GM23338 (cell line): ENCODE measurements around the gene CIC. TPM values are rescaled to one million over a fixed set of nuclear protein-coding genes. Genes with fewer than 3 reads are reported as not detected.

Source experiments
- ATAC-seq: fragments of 200-7000 bp; cut with Tn5 transposase; 3 replicates; pipeline ENCODE4 v1.9.1; 2020
- DNase-seq: peaks from one replicate; pipeline ENCODE4 v3.0.0-alpha.2; 2015; ENCODE audit warnings: low spot score
- H2AFZ ChIP-seq: fragments of 200-600 bp; sonication (generic); 2 replicates; pipeline ENCODE4 v1.8.0; 2016; ENCODE audit warnings: antibody characterized with exemption, mild to moderate bottlenecking, moderate library complexity
- H3F3A ChIP-seq: fragments of 200-600 bp; sonication (generic); replicated peaks from 2 replicates; pipeline ENCODE4 v1.8.0; 2017; ENCODE audit warnings: antibody characterized with exemption, mixed run types, low read depth
- H3K27ac ChIP-seq: fragments of 200-600 bp; sonication (generic); 2 replicates; pipeline ENCODE4 v1.6.1; 2016; ENCODE audit warnings: low read depth
- H3K27me3 ChIP-seq: fragments of 200-600 bp; sonication (generic); 2 replicates; pipeline ENCODE4 v1.8.0; 2016; ENCODE audit warnings: mild to moderate bottlenecking, mixed run types, moderate library complexity; ENCODE audit not compliant: insufficient read depth
- H3K36me3 ChIP-seq: fragments of 200-600 bp; sonication (generic); 2 replicates; pipeline ENCODE4 v1.8.0; 2016; ENCODE audit warnings: mild to moderate bottlenecking; ENCODE audit not compliant: insufficient read depth
- H3K4me1 ChIP-seq: fragments of 200-600 bp; sonication (generic); 2 replicates; pipeline ENCODE4 v1.8.0; 2016; ENCODE audit warnings: mild to moderate bottlenecking, moderate library complexity; ENCODE audit not compliant: insufficient read depth
- H3K4me2 ChIP-seq: fragments of 200-600 bp; sonication (generic); 2 replicates; pipeline ENCODE4 v1.7.1; 2017; ENCODE audit warnings: mixed run types
- H3K4me3 ChIP-seq: fragments of 200-600 bp; sonication (generic); 2 replicates; pipeline ENCODE4 v1.6.1; 2016; ENCODE audit warnings: mixed run types
- H3K79me2 ChIP-seq: fragments of 200-600 bp; sonication (generic); replicated peaks from 2 replicates; pipeline ENCODE4 v1.8.0; 2017; ENCODE audit warnings: mild to moderate bottlenecking; ENCODE audit not compliant: insufficient read depth
- H3K9me2 ChIP-seq: fragments of 200-600 bp; sonication (generic); 2 replicates; pipeline ENCODE4 v1.8.0; 2017; ENCODE audit not compliant: insufficient read depth
- H4K20me1 ChIP-seq: fragments of 200-600 bp; sonication (generic); replicated peaks from 2 replicates; pipeline ENCODE4 v1.8.0; 2017; ENCODE audit warnings: mild to moderate bottlenecking; ENCODE audit not compliant: insufficient read depth
- H3K27ac Mint-ChIP-seq: 2 replicates; pipeline ENCODE4 v1.8.0; 2020; ENCODE audit warnings: inconsistent platforms, mild to moderate bottlenecking, moderate library complexity, mixed read lengths
- H3K27me3 Mint-ChIP-seq: 3 replicates; pipeline ENCODE4 v1.8.0; 2022; ENCODE audit warnings: low read depth, mild to moderate bottlenecking, moderate library complexity, mixed read lengths, inconsistent platforms; ENCODE audit not compliant: insufficient read depth, poor library complexity
- H3K36me3 Mint-ChIP-seq: 3 replicates; pipeline ENCODE4 v1.8.0; 2021; ENCODE audit warnings: low read depth, mild to moderate bottlenecking, inconsistent platforms, moderate library complexity, mixed read lengths
- H3K4me1 Mint-ChIP-seq: 3 replicates; pipeline ENCODE4 v1.8.0; 2020; ENCODE audit warnings: mild to moderate bottlenecking, inconsistent platforms, mixed read lengths
- H3K4me3 Mint-ChIP-seq: 3 replicates; pipeline ENCODE4 v1.8.0; 2021; ENCODE audit warnings: moderate library complexity, mild to moderate bottlenecking, inconsistent platforms, mixed read lengths
- H3K9me3 Mint-ChIP-seq: 3 replicates; pipeline ENCODE4 v1.8.0; 2020; ENCODE audit warnings: moderate library complexity, mild to moderate bottlenecking, inconsistent platforms, mixed read lengths
- CREB1 ChIP-seq: fragments of 250-450 bp; sonication (Bioruptor Pico); IDR thresholded peaks from 2 replicates; pipeline ENCODE4 v1.5.0; 2020; ENCODE audit warnings: low read depth, mild to moderate bottlenecking, moderate library complexity
- CTCF ChIP-seq, 2 experiments: fragments of 200-600 bp in 1 of 2; sonication (generic) in 1 of 2; conservative IDR thresholded peaks; 2 replicates each; pipeline versions ENCODE4 v1.5.1 to v1.6.1; 2016 to 2017; ENCODE audit warnings: antibody characterized with exemption in 2 of 2, low read depth in 2 of 2, mild to moderate bottlenecking in 2 of 2, moderate library complexity in 1 of 2
- ETS1 ChIP-seq: IDR thresholded peaks from 2 replicates; pipeline ENCODE4 v1.6.1; 2016; ENCODE audit warnings: antibody characterized with exemption
- EZH2 ChIP-seq: fragments of 200-600 bp; sonication (generic); IDR thresholded peaks from one replicate; pipeline ENCODE4 v1.8.0; 2017; ENCODE audit warnings: antibody characterized with exemption, mild to moderate bottlenecking, low read depth; ENCODE audit not compliant: unreplicated experiment
- EZH2phosphoT487 ChIP-seq: fragments of 200-600 bp; sonication (generic); IDR thresholded peaks from one replicate; pipeline ENCODE4 v1.8.1; 2018; ENCODE audit warnings: antibody characterized with exemption; ENCODE audit not compliant: unreplicated experiment
- JUNB ChIP-seq: IDR thresholded peaks from one replicate; pipeline ENCODE4 v1.6.1; 2016; ENCODE audit warnings: antibody characterized with exemption; ENCODE audit not compliant: unreplicated experiment
- NANOG ChIP-seq: IDR thresholded peaks from 2 replicates; pipeline ENCODE4 v1.6.1; 2016; ENCODE audit warnings: antibody characterized with exemption, borderline replicate concordance
- POLR2AphosphoS5 ChIP-seq: IDR thresholded peaks from 2 replicates; pipeline ENCODE4 v1.6.1; 2016; ENCODE audit warnings: antibody characterized with exemption, low read depth
- REST ChIP-seq: IDR thresholded peaks from one replicate; pipeline ENCODE4 v1.6.1; 2018; ENCODE audit warnings: antibody characterized with exemption; ENCODE audit not compliant: unreplicated experiment
- STAT1 ChIP-seq: IDR thresholded peaks from one replicate; pipeline ENCODE4 v1.6.1; 2016; ENCODE audit warnings: antibody characterized with exemption; ENCODE audit not compliant: unreplicated experiment
- ZNF114 ChIP-seq: fragments of 250-450 bp; sonication (Bioruptor Pico); IDR thresholded peaks from 2 replicates; pipeline ENCODE4 v1.5.0; 2020; ENCODE audit warnings: mild to moderate bottlenecking, moderate library complexity
- ZNF331 ChIP-seq: fragments of 250-450 bp; sonication (Bioruptor Pico); IDR thresholded peaks from 2 replicates; pipeline ENCODE4 v1.5.0; 2020; ENCODE audit warnings: low read depth, mild to moderate bottlenecking, moderate library complexity
- ZNF462 ChIP-seq: fragments of 250-450 bp; sonication (Bioruptor Pico); IDR thresholded peaks from 2 replicates; pipeline ENCODE4 v1.5.0; 2020; ENCODE audit warnings: mild to moderate bottlenecking, moderate library complexity
- polyA plus RNA-seq: library from polyadenylated mRNA; unstranded; fragments of >200 nt; fragmentation: Nextera tagmentation; extraction: Ambion mirVana; gene quantifications from 2 replicates; pipeline ENCODE4 v1.2.1, GENCODE V29; 2016
- total RNA-seq: library from RNA; depleted of rRNA; stranded (reverse); fragments of >200 nt; shearing (Covaris generic); gene quantifications from 2 replicates; pipeline ENCODE4 v1.2.3, GENCODE V29; 2014

CIC gene
- total and polyA plus RNA-seq, 2 experiments from 2014 or later: 13.2 to 42.0 TPM

GRCh38 chr19:42287017-42287826 lies 18.2 kb downstream of the CIC start:
- TF ChIP-seq STAT1 (no peak), ZNF331 (CRISPR knock-in tag) (no peak), EZH2 (no peak), POLR2AphosphoS5 (no peak), NANOG (no peak), ETS1 (no peak), ZNF462 (CRISPR knock-in tag) (no peak), CREB1 (CRISPR knock-in tag) (no peak), ZNF114 (CRISPR knock-in tag) (no peak), CTCF (conservative IDR thresholded peaks at IDR 0.05; ENCODE audit: low read depth in 2 of 2) (no peak), REST (no peak), EZH2phosphoT487 (no peak), JUNB (no peak)
- Mint-ChIP-seq H3K27ac (no peak overlapping the region), H3K36me3 (peaks cover 23% of the 10 kb centered on the region), H3K27me3 (peaks cover 18% of the 10 kb centered on the region), H3K9me3 (no peaks in the 10 kb centered on the region), H3K4me3 (no peak overlapping the region), H3K4me1 (peaks cover 30% of the 10 kb centered on the region)
- H3K9me2 ChIP-seq: no peaks in the 10 kb centered on the region
- DNase-seq (no peak), ATAC-seq (no peak)
- H4K20me1 ChIP-seq: peaks cover 4% of the 10 kb centered on the region; the same call in 1 of the 2 replicates
- peaks cover 16% of the 10 kb centered on the region for H3F3A ChIP-seq
- H3K4me1 ChIP-seq: peaks cover 16% of the 10 kb centered on the region
- H3K4me2 ChIP-seq: no peak overlapping the region
- no peak overlapping the region for H2AFZ ChIP-seq
- H3K79me2 ChIP-seq: peaks cover 20% of the 10 kb centered on the region
- H3K27ac ChIP-seq: no peak overlapping the region
- no peaks in the 10 kb centered on the region for H3K27me3 ChIP-seq
- peaks cover 4% of the 10 kb centered on the region; the same call in 1 of the 2 replicates for H3K36me3 ChIP-seq
- no peak overlapping the region for H3K4me3 ChIP-seq
